T-helper 2 cell treated with Interferon-gamma antibody and Interleukin-4, amounts not matched to agents 100 ng/mL and 5 ng/mL, for 36 hours (primary cell): Measurements from ENCODE around the gene EOMES. TPM values are rescaled to one million over a fixed set of nuclear protein-coding genes. Genes with fewer than 3 reads are reported as not detected.

Source experiments
- intact Hi-C: fragments of 100-400 bp; cut with micrococcal nuclease; formaldehyde crosslinking; loops from one replicate; pipeline ENCODE4 v1.15.1; 2023
- total RNA-seq: library from RNA; stranded (reverse); gene quantifications from 2 replicates; pipeline ENCODE4 v1.2.3, GENCODE V29; 2022

EOMES gene
- 4.8 and 5.1 TPM in 2 replicates for total RNA-seq

DNA sequence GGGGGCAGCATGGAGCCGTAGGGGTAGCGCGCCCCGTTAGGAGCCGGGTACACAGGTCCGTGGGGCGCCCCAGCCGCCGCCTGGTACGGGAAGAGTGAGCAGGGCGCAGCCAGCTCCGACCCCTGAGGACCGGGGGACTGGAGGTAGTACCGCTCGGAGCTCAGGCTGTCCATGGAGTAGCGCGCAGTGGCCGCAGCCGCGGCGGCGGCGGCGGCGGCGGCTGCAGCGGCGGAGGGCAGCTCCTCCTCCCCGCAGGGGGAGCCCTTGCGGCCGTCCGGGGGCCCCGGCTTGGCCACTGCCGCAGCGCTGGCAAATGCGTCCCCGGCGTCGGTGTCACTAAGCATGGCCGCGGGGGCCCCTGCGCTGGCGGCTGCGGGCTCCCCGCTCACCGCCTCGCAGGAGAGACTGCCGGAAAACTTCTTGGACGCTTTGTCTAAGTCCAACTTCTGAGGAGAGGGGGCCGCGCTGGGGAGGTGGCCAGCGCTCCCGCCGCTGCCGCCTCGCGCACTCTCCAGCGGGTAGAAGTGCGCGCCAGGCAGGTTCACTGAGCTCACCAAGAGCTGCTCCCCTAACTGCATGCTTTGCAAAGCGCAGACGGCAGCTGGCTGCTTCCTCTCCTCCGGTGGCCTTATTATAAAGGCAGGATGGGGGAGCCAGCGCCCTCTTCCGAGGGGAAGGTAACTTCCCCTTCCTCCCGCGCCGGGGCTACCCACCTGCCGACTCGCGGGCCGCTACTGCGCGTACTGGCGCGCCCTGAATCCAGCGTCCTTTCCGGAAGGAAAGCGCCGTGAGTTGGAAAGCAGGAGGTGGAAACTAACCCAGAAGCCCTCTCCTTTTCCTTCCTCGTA lies at the start of gene EOMES:
Gene EOMES (minus strand): TSS at position 607 of the 848 bp plus-strand sequence. CDS start 29 bp downstream, at position 578.
- intact Hi-C loops: loop anchor here (1.0 to 5.0 kb wide), 9 partner anchors 9 to 604 kb away; partner anchors contain the start of gene CMC1

DNA sequence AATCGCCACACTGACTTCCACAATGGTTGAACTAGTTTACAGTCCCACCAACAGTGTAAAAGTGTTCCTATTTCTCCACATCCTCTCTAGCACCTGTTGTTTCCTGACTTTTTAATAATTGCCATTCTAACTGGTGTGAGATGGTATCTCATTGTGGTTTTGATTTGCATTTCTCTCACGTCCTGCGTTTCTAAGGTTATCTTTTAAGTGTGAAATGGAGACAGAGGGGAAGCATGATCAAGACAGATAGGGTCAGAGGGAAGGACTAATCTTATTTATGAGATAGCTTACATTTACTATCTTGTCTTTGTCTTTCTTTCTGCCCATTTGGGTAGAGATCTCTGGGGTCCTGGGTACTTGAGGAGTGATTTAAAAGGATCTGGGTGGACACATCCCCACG lies 48.3 kb upstream of the EOMES start:
- intact Hi-C loops: loop anchor here (1.0 kb wide), 1 partner anchor 578 kb away; the partner anchor contains the start of genes AZI2 and ZCWPW2

DNA sequence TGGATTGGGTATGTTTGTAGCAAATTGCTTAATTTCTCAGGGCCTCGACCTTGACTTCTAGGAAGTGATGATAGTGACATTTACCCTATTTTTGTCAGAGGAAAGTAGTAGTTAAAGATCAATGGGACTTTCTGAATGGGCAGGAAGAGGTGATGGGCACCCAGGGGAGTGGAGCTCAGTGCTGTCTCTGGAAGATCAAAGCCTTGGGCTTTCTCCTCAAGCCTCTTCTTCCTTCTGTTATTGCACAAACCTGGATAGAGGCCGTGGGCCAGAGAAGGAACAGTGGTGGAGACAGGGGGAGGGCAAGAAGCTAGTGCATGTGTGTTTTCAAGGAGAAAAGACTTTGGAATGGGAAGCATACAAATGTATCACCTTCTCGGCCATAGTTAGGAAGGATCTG lies 44.9 kb upstream of the EOMES start:
- intact Hi-C loops: no loop called here

DNA sequence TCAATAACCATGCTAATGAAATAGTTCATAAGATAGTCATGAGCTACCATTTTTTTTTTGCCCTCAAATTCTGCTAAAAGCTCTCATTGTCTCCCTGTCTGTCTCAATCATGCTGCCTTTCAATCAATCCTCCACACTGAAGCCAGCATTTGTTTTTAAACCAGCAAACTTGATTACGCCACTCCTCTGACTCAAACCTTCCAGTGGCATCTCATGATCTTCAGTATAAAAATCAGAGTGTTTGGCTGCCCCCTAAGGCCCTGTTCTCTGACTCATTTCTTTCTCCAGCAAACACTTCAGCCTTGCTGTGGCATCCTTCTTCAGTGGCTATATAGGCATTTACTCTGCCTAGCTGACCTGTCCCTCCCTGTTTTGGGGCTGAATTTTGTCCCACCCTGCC lies 36.0 kb upstream of the EOMES start:
- intact Hi-C loops: no loop called here

DNA sequence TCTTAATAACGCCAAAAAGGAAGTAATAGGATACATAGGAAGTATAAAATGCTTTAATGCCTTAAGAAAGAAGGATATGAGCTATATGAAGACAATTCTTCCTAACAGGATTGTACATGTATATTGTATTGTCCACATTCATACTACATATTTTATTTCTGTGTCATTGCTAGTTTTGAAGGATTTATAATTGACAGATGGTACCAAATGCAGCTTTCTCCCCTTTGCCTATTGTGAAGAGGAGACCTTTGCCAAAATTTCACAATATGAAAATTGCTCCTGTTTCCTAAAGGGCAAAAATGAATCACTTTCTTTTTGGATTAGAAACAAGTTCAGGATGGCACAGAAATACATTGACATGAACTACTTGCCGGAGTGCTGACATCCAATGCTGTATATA lies 34.8 kb upstream of the EOMES start:
- intact Hi-C loops: no loop called here

DNA sequence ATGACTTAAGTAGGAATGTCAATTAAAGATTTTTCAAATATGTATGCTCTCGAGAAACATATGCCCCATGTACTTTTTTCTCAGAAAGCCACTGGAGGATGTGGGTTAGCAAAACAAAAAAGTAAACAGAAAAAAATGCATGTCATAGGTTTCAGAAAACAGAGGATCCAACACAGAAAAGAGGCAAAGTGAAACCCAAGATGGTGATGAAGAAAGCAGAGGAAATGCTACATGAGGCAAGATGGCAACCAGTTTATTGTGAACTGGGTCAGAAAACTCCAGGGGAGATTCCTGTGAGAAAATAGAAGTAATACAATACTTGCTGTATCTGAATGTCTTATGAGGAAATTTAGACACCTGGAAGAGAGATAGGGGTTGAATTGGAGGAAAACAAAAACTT lies 30.8 kb upstream of the EOMES start:
- intact Hi-C loops: no loop called here

DNA sequence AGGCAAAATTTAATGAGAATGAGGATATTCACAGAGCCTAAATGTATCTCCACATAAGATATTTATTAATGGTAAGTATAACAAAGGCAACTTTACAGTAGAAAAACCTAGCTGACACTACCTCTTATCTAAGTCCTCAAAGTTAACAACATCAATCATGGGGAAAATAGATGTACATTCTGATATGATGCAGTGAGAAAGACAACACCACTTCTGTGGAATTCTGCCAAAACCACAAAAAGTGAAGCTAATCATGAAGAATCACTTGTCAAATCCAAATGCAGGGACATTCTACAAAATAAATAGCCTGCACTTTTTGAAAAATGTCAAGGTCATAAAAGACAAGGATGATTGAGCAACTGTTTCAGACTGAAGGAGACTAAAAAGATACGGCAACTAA lies 27.5 kb upstream of the EOMES start:
- intact Hi-C loops: no loop called here

DNA sequence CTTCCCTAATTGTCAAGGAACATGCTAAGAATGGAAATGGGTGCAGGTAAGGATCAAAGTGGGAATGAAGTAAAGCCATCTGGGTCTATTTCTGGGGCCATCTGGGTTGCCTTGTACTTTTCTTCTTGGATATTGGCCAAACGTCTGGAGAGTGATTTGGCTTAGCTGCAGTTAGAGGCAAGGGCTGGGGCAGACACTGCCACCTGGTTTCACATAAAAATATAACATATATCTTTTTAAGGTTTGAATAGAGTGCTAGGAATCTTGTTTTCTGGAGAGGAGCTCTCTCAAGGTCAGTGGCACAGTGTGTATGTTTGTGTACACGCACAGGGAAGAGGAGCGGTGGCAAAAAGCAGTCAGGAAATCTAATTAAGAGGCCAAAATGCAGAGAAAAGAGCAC lies 24.7 kb upstream of the EOMES start:
- intact Hi-C loops: no loop called here

DNA sequence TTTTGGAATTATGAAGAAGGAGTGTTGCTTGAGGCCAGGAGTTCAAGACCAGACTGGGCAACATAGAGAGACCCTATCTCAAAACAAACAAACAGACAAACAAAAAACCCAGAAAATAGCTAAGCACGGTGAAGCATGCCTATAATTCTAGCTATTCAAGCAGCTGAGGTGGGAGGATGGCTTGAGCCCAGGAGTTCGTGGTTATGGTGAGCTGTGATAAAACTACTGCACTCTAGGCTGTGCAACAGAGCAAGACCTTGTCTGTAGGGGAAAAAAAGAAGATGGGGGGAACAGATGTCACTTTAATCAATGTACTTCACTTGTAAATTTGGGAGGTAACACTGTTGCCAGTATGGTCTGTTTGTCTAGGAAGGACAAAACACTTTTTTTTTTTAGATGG lies 18.7 kb upstream of the EOMES start:
- intact Hi-C loops: no loop called here

DNA sequence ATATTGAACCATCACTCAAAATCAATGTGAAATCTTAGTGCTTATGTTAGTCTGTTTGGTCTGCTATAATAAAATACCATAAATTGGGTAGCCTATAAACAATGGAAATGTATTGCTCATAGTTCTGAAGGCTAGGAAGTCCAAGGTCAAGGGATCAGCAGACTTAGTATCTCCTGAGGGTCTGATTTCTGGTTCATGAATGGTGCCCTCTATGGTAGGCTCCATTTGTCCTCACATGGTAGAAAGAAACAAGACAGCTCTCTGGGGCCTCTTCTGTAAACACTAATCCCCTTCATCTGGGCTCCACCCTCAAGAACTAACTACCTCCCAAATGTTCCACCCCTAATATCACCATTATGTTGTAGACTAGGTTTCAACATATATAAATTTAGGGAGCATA lies 15.0 kb upstream of the EOMES start:
- intact Hi-C loops: no loop called here

DNA sequence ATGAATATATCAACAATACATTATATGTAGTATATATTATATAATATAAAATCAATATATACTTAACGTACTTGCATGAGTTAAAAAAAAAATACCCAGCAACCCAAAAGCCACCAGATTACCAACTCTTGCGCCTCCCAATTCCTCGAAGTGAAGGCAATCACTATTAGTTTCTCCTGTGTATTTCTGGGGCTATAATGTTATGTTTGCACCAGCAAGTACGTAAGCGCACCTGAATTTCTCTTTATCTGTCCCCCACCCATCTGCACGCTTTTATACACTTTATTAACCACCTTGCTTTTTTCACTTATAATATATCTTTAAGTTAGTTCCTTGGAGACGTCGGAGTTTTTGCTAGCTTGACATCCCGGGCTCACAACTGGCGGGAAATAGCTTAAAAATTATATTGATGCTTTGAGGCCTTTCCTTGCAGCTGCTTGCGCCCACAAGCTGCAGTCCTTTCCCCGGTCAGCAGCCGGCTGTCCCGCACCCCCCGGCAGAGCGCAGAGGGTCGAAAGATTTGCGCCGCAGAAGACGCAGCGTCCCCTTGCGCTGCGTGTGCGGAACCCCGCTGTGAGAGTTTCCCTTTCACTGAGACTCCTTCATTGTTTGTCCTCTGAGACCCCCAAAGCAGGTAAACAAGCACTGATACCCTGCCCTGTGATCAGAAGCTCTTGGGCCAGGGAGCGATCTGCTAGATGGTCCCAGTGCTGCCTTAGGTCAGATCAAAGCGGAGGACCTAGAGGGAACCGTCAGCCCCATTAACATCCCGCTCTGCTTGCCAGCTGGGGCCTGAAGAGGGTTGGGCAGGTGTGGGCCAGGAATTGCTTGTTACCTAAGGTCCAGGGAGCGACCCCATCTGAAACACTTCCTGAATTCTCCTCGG lies 8.9 kb upstream of the EOMES start:
- intact Hi-C loops: loop anchor here (1.0 kb wide), 1 partner anchor 9 kb away; the partner anchor contains the start of gene EOMES

DNA sequence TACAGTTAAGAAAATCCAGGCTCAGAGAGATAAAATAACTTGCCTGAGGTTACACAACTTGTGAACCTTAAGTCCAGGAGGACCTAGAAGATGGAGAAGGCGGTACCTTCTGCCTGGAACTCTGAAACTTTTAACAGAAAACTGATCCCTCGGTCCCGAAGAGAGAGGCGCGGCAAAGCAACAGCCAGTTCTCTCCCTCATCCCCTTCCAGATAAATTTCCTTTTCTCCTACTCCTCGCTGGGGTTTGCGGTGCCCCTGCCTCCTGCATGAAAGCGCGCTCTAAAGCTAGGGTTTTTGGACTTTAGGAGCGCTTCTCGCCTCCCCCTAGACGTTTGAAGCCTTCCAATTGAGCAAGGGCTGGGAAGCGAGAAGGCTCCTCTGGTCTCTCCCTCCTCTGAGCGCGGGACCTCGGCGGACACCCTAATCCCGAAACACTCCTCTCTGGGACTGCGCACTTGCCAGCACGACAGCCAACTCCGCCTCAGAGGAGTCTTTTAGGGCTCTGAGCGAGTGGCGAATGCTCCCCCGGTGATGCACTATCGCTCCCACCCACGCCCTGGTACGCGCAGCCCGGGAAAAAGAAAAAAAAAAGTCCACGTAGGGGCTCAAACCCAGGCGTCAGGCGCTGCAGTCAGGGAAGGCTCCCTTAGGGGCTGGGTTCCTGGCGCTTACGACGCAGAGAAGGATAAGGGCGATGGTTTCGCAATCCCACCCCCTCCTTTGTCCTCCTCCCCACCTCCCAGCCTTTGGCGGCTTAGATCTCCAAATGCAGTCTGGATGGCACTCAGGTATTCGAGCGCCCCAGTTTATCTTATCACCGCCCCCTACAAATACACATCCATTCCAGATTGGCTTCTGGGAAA lies 7.9 kb upstream of the EOMES start:
- intact Hi-C loops: loop anchor here (2.0 kb wide), 1 partner anchor 17 kb away; no protein-coding TSS in a partner anchor

DNA sequence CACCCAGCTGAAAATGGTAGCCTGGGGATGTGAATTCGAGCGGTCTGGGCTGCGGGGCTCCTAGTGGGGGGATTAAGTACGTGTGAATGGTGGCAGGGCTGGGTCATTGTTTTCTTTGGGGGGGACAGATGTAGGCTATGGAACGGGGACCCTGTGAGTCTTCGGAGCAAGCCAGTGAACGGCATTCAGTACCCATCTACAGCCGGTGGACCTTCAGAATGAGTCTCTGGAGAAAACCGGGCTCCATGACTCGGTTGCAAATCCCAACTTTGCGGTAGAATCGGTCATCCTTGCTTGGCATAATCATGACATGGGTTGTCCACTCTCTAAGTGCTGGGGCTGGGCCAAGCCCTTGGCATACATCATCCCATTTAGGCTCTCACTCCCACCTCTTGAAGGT lies 7.2 kb upstream of the EOMES start:
- intact Hi-C loops: loop anchor here (2.0 kb wide), 1 partner anchor 17 kb away; no protein-coding TSS in a partner anchor

DNA sequence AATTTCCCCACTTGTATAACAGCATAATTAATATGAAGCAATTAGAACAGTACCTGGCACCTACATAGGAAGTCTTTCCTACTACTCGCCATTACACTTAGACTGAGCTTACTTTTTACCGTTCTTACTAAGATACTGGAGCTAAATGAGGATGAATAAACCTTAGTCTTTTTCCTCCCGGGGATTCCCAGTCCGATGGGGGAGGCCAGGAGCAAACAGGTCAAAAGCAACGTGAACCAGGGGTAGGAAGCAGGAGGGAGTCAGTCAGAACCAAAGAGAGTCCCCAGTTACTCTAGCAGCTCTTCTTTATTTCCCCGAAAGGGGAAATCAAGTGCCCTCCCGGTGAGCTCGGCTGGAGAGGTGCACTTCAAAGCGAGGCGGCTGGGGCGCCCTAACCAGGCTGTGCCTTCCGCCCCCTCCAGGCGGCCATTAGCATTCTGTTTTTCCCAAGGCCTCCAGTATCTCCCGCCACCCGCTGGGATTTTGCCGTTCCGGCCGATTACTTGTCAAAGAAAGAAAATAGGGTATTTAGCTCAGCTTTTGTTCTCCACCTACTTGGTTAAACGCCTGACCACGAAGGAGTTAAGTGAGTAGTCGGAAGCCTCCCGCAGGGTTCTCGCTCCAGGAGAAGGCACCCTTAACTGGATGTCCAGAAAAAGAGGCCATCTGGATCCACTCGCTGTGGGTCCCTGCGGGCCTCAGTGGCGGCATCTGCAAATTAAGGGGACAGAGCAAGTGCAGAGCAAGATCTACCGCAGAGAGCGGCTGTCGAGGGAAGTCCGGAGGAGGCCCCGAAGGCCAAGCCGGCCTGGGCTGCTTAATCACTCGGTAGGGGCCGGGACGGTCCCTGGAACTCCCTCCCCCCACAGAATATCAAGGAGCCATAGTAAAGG lies 6.3 kb upstream of the EOMES start:
- intact Hi-C loops: loop anchor here (2.0 kb wide), 1 partner anchor 16 kb away; no protein-coding TSS in a partner anchor

DNA sequence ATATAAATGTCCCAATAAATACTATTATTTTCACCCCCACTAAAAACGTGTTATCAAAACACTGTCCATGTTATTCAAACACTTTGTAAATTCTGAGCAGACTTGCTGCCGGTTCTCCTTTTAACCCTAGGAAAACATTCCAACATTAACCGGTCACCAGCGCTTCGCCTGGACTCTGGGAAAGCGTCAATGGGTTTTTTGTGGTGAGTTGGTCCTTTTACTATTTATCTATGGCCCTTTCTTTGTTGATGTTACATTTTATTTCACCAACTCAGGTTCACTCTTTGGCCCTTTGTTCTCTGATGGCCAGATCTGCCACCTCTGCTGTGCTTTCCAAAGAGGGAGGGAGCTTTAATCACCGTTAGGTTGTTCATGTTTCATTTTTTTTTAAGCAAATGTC lies 4.1 kb upstream of the EOMES start:
- intact Hi-C loops: no loop called here

DNA sequence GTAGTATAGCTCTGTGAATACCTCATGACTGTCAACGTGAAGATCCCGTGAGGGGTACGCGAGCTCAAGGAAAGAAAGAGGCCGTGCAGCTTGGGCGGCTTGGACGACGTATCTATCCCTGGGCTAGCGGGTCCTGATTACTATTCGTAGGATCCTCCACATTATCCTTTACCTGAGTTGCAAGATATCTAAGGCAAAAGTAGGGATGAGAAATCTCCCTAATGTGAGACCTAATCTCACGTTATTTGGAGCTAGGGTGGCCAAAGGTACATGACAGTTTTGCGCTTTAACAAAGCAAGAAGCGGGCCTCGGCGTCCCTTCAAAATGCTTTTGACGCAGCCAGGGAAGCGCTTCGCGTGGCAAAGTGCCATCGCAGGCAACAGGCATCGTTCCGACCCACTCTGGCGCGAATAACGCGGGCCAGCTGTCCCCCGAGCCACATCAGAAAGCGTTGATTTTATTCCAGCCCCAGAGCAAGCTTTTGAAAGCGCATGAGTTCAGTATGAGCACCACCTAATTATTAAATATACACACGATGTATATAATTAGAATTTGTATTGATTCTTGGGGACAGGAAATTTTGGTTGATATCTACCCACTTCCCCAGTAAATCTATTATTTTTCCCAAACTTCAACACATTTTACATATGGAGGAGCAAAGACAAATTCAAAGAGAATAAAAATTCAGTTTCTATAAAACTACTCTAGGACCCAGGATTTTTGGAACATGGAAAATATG lies 2.5 kb upstream of the EOMES start:
- intact Hi-C loops: loop anchor here (5.0 kb wide), 3 partner anchors 158 to 448 kb away; no protein-coding TSS in a partner anchor

DNA sequence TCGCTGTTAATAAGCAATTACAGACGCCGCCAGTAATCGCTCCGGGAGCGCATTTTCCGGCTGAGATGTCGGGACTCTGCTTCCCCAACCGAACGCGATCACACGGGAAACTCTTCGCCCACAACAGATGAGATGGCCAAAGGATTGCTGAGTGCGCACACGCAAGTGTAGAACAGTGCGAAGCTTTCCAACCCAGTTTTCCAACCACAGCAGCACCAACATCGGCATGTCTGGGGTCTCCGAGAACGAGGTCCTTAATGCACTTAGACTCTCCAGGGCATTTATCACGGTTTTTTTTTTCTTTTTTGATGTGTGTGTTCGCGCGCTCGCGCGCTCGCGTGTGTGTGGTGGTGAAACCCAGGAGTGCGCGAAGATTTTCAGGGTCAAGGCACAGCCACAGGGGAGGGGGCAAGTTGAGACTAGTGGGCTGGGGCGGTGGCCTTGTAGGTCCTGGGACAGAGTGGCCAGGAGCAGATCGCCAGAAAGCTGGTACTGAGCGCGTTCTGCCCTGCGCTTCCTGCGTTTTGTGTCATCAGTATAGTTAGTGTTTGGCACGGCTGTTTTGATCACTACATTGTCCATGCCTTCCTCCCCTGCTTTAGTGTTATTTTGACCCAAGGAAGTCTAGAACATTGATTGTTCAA lies 1.8 kb upstream of the EOMES start:
- intact Hi-C loops: loop anchor here (5.0 kb wide), 3 partner anchors 158 to 448 kb away; no protein-coding TSS in a partner anchor

DNA sequence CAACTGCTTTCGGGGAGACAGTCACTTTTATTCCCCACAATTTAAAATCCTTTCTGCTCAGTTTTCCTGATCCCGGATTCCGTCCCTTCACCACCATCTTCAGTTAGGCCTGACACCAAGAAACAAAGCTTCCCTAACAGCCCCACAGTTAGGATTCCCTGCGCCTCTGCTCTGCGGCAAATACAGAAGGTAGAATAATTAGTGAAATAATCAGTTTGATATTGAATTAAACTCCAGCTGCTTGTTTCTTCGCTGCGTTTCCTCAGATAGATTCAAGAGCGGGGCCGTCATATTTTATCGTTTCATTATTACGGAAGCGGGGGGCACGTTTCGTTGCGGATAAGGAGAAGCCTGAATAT lies 1.3 kb upstream of the EOMES start:
- intact Hi-C loops: loop anchor here (5.0 kb wide), 3 partner anchors 159 to 449 kb away; no protein-coding TSS in a partner anchor
